Sigmoid colon (tissue), 7 donors: ENCODE data around the gene CARMIL1. TPM values are rescaled to one million over a fixed set of nuclear protein-coding genes. Genes with fewer than 3 reads are reported as not detected.

Experiments
- DNase-seq: peaks from one replicate; pipeline ENCODE4 v3.0.0-alpha.2; 2019
- H3K27ac ChIP-seq, 4 donors: fragments of 200-600 bp; sonication (generic); one replicate each; pipeline ENCODE4 v1.5.1; 2016 to 2019; ENCODE audit warnings: mild to moderate bottlenecking in 1 of 4
- H3K27me3 ChIP-seq, 3 donors: fragments of 200-600 bp; sonication (generic); one replicate each; pipeline ENCODE4 v1.5.1; 2019; ENCODE audit warnings: mild to moderate bottlenecking in 1 of 3
- H3K36me3 ChIP-seq, 4 donors: fragments of 200-600 bp; sonication (generic); one replicate each; pipeline ENCODE4 v1.5.1; 2016 to 2019
- H3K4me1 ChIP-seq, 4 donors: fragments of 200-600 bp; sonication (generic); one replicate each; pipeline ENCODE4 v1.5.1; 2017 to 2019
- H3K4me3 ChIP-seq, 4 donors: fragments of 200-600 bp; sonication (generic); one replicate each; pipeline ENCODE4 v1.5.1; 2017 to 2019; ENCODE audit warnings: mild to moderate bottlenecking in 2 of 4, moderate library complexity in 1 of 4
- H3K9me3 ChIP-seq, 4 donors: fragments of 200-600 bp in 3 of 4; sonication (generic) in 3 of 4; one replicate each; pipeline versions ENCODE4 v1.5.1 to v1.6.1; 2013 to 2019
- CTCF ChIP-seq, 4 experiments: fragments of 450-650 bp in 3 of 4; fragments of 200-600 bp in 1 of 4; IDR thresholded peaks; one replicate each; pipeline ENCODE4 v1.5.1; 2016 to 2019; ENCODE audit warnings: antibody characterized with exemption in 4 of 4, mild to moderate bottlenecking in 3 of 4, moderate library complexity in 2 of 4
- EP300 ChIP-seq, 4 donors: sonication (generic); formaldehyde crosslinking; IDR thresholded peaks; one replicate each; pipeline ENCODE4 v1.6.1; 2017; ENCODE audit warnings: antibody characterized with exemption in 4 of 4
- POLR2A ChIP-seq, 2 donors: fragments of 450-650 bp; IDR thresholded peaks; one replicate each; pipeline ENCODE4 v1.6.1; 2016; ENCODE audit warnings: antibody characterized with exemption in 2 of 2, mild to moderate bottlenecking in 2 of 2, moderate library complexity in 2 of 2
- POLR2AphosphoS5 ChIP-seq, 4 donors: sonication (generic); formaldehyde crosslinking; IDR thresholded peaks; one replicate each; pipeline ENCODE4 v1.6.1; 2017; ENCODE audit warnings: antibody characterized with exemption in 4 of 4
- WGBS, 2 donors: extraction: QIAGEN DNeasy Blood & Tissue Kit; methylation state at CpG; one replicate each; pipeline ENCODE4 v1.1.7; 2013; 5-methylcytosine and 5-hydroxymethylcytosine counted together
- intact Hi-C: fragments of 100-400 bp; cut with DNase I; formaldehyde crosslinking; loops from one replicate; pipeline ENCODE4 v1.15.1; 2023
- polyA plus RNA-seq, 3 donors: library from polyadenylated mRNA; stranded (reverse); fragments of 200-250 nt; gene quantifications; one replicate each; pipeline ENCODE4 v1.2.3, GENCODE V29; 2013
- total RNA-seq, 4 donors: library from RNA; depleted of rRNA; stranded (reverse); fragments of >200 nt; gene quantifications; one replicate each; pipeline ENCODE4 v1.1.0, GENCODE V29; 2016
- donor health status: healthy with polysubstance abuse.
- donor health status: Bipolar disorder and iron deficiency.
- donor health status: healthy.

CARMIL1 gene
- total and polyA plus RNA-seq, 7 donors = 3.4 to 24.0 (median 8.2) TPM

GRCh38 chr6:25617997-25618396 is 338.8 kb downstream of the CARMIL1 start:
- no peaks in the 10 kb centered on the region for H3K27me3 ChIP-seq

GRCh38 chr6:25619217-25619616 is 340.0 kb downstream of the CARMIL1 start:
- no peak overlapping the region for H3K27ac ChIP-seq
- TF ChIP-seq CTCF (IDR thresholded peaks at IDR 0.05) (no peak), EP300 (IDR thresholded peaks at IDR 0.05) (no peak), POLR2AphosphoS5 (IDR thresholded peaks at IDR 0.05) (no peak), POLR2A (IDR thresholded peaks at IDR 0.05) (no peak)
- intact Hi-C loops = loop anchor here (5.0 kb wide), 1 partner anchor 207 kb away; no protein-coding TSS in a partner anchor
- WGBS, 2 donors = 69 to 85% methylated on average over 4 of the region's 4 CpGs
- H3K36me3 ChIP-seq = no peaks in the 10 kb centered on the region
- DNase-seq = no peak
- no peak overlapping the region for H3K4me3 ChIP-seq
- H3K4me1 ChIP-seq = no peaks in the 10 kb centered on the region
- no peaks in the 10 kb centered on the region for H3K9me3 ChIP-seq
- H3K27me3 ChIP-seq = no peaks in the 10 kb centered on the region

More at GRCh38 chr6:25617997-25618396, 338.8 kb downstream of the CARMIL1 start:
- no peak for DNase-seq
- TF ChIP-seq CTCF (IDR thresholded peaks at IDR 0.05) (no peak), EP300 (IDR thresholded peaks at IDR 0.05) (no peak), POLR2AphosphoS5 (IDR thresholded peaks at IDR 0.05) (no peak), POLR2A (IDR thresholded peaks at IDR 0.05) (no peak)
- Histone ChIP-seq H3K4me1 (no peaks in the 10 kb centered on the region), H3K27ac (no peak overlapping the region), H3K9me3 (no peaks in the 10 kb centered on the region), H3K4me3 (no peak overlapping the region), H3K36me3 (no peaks in the 10 kb centered on the region)
- intact Hi-C loops = loop anchor here (5.0 kb wide), 1 partner anchor 206 kb away; no protein-coding TSS in a partner anchor
- WGBS, 2 donors = 90 to 95% methylated on average over 2 of the region's 2 CpGs

GRCh38 chr6:25620391-25620790 is 341.2 kb downstream of the CARMIL1 start:
- Histone ChIP-seq H3K4me1 (no peaks in the 10 kb centered on the region), H3K9me3 (no peaks in the 10 kb centered on the region), H3K27me3 (no peaks in the 10 kb centered on the region), H3K27ac (no peak overlapping the region), H3K4me3 (no peak overlapping the region), H3K36me3 (no peaks in the 10 kb centered on the region)
- intact Hi-C loops = no loop called here
- 92% methylated on average over 2 of the region's 2 CpGs for WGBS, 2 donors
- DNase-seq = no peak
- TF ChIP-seq POLR2AphosphoS5 (IDR thresholded peaks at IDR 0.05) (no peak), CTCF (IDR thresholded peaks at IDR 0.05) (no peak), POLR2A (IDR thresholded peaks at IDR 0.05) (no peak), EP300 (IDR thresholded peaks at IDR 0.05) (no peak)

- Histone ChIP-seq H3K27me3 (no peaks in the 10 kb centered on the region), H3K27ac (no peak overlapping the region), H3K9me3 (no peaks in the 10 kb centered on the region), H3K4me3 (no peak overlapping the region), H3K36me3 (no peaks in the 10 kb centered on the region), H3K4me1 (no peaks in the 10 kb centered on the region)
- no peak for DNase-seq
- TF ChIP-seq EP300 (IDR thresholded peaks at IDR 0.05) (no peak), POLR2AphosphoS5 (IDR thresholded peaks at IDR 0.05) (no peak), CTCF (IDR thresholded peaks at IDR 0.05) (no peak), POLR2A (IDR thresholded peaks at IDR 0.05) (no peak)
- WGBS, 2 donors = 65 to 79% methylated on average over 1 of the region's 1 CpG
- intact Hi-C loops = no loop called here
Measured at GRCh38 chr6:25623065-25623464, 343.9 kb downstream of the CARMIL1 start.

GRCh38 chr6:25623879-25624278 is 344.7 kb downstream of the CARMIL1 start:
- intact Hi-C loops = no loop called here
- H3K27ac ChIP-seq = no peak overlapping the region
- H3K4me1 ChIP-seq = no peaks in the 10 kb centered on the region
- DNase-seq = no peak
- H3K36me3 ChIP-seq = no peaks in the 10 kb centered on the region
- H3K4me3 ChIP-seq = no peak overlapping the region
- no peaks in the 10 kb centered on the region for H3K9me3 ChIP-seq
- H3K27me3 ChIP-seq = no peaks in the 10 kb centered on the region
- TF ChIP-seq CTCF (IDR thresholded peaks at IDR 0.05) = no peak
- TF ChIP-seq POLR2AphosphoS5 (IDR thresholded peaks at IDR 0.05) = no peak
- no peak for TF ChIP-seq POLR2A (IDR thresholded peaks at IDR 0.05)
- no peak for TF ChIP-seq EP300 (IDR thresholded peaks at IDR 0.05)
- 74 to 86% methylated on average over 1 of the region's 1 CpG for WGBS, 2 donors
